ENCODE results near the gene TRPM2. TPM values are rescaled to one million over a fixed set of nuclear protein-coding genes. Genes with fewer than 3 reads are reported as not detected.

TRPM2 gene
- total RNA-seq, 1 donor from 2014 or later: under 0.01 TPM

GRCh38 chr21:44487831-44488230, 134.4 kb downstream of the TRPM2 start:
- DNase-seq (ENCODE audit: low read depth) (no peak), FAIRE-seq (no peak)
- no peaks in the 10 kb centered on the region for H3K27me3 ChIP-seq (ENCODE audit: control insufficient read depth, insufficient read depth, low read length)
- peak; percentile 21 for TF ChIP-seq CTCF (IDR thresholded peaks at IDR 0.05; ENCODE audit: insufficient read depth, low read length, severe bottlenecking)
- H3K36me3 ChIP-seq (ENCODE audit: control insufficient read depth, insufficient read depth, low read length): no peaks in the 10 kb centered on the region
- no peak overlapping the region for H3K4me3 ChIP-seq (ENCODE audit: low read depth, low read length)

GRCh38 chr21:44489962-44490361, 136.5 kb downstream of the TRPM2 start:
- TF ChIP-seq CTCF (IDR thresholded peaks at IDR 0.05; ENCODE audit: insufficient read depth, low read length, severe bottlenecking): no peak
- DNase-seq (ENCODE audit: low read depth) (no peak), FAIRE-seq (no peak)
- Histone ChIP-seq H3K27me3 (ENCODE audit: control insufficient read depth, insufficient read depth, low read length) (no peaks in the 10 kb centered on the region), H3K4me3 (ENCODE audit: low read depth, low read length) (no peak overlapping the region), H3K36me3 (ENCODE audit: control insufficient read depth, insufficient read depth, low read length) (no peaks in the 10 kb centered on the region)

GRCh38 chr21:44490405-44490804, 137.0 kb downstream of the TRPM2 start:
- DNase-seq (ENCODE audit: low read depth): no peak
- FAIRE-seq: no peak
- TF ChIP-seq CTCF (IDR thresholded peaks at IDR 0.05; ENCODE audit: insufficient read depth, low read length, severe bottlenecking): no peak

GRCh38 chr21:44490816-44491215, 137.4 kb downstream of the TRPM2 start:
- FAIRE-seq: no peak
- no peak overlapping the region for H3K4me3 ChIP-seq (ENCODE audit: low read depth, low read length)
- H3K36me3 ChIP-seq (ENCODE audit: control insufficient read depth, insufficient read depth, low read length): no peaks in the 10 kb centered on the region
- no peak for DNase-seq (ENCODE audit: low read depth)
- H3K27me3 ChIP-seq (ENCODE audit: control insufficient read depth, insufficient read depth, low read length): no peaks in the 10 kb centered on the region
- no peak for TF ChIP-seq CTCF (IDR thresholded peaks at IDR 0.05; ENCODE audit: insufficient read depth, low read length, severe bottlenecking)

More at GRCh38 chr21:44490405-44490804, 137.0 kb downstream of the TRPM2 start:
- no peak overlapping the region for H3K4me3 ChIP-seq (ENCODE audit: low read depth, low read length)
- no peaks in the 10 kb centered on the region for H3K36me3 ChIP-seq (ENCODE audit: control insufficient read depth, insufficient read depth, low read length)
- no peaks in the 10 kb centered on the region for H3K27me3 ChIP-seq (ENCODE audit: control insufficient read depth, insufficient read depth, low read length)

Other genes starting within 250 kb of the TRPM2 start
- gene PWP2, start 246.2 kb upstream of the TRPM2 start, total RNA-seq: 14.7 and 23.3 TPM in 2 replicates
- gene GATD3, start 219.9 kb upstream of the TRPM2 start, total RNA-seq: 15.5 and 21.0 TPM in 2 replicates
- 0.26 and 1.5 TPM in 2 replicates for gene ICOSLG, start 112.7 kb upstream of the TRPM2 start, total RNA-seq
- not detected in 2 replicates for gene DNMT3L, start 91.7 kb upstream of the TRPM2 start, total RNA-seq
- not detected in 2 replicates for gene AIRE, start 67.7 kb upstream of the TRPM2 start, total RNA-seq
- 148 and 228 TPM in 2 replicates for gene PFKL, start 53.6 kb upstream of the TRPM2 start, total RNA-seq
- gene CFAP410, start 14.2 kb upstream of the TRPM2 start, total RNA-seq: 5.4 and 6.1 TPM in 2 replicates
- gene LRRC3, start 101.9 kb downstream of the TRPM2 start, total RNA-seq: under 0.01 and 0.38 TPM in 2 replicates
- gene KRTAP10-1, start 186.6 kb downstream of the TRPM2 start, total RNA-seq: not detected in 2 replicates
- gene KRTAP10-2, start 197.9 kb downstream of the TRPM2 start, total RNA-seq: not detected in 2 replicates
- not detected in 2 replicates for gene KRTAP10-3, start 205.2 kb downstream of the TRPM2 start, total RNA-seq
- gene KRTAP10-4, start 220.1 kb downstream of the TRPM2 start, total RNA-seq: not detected in 2 replicates
- not detected in 2 replicates for gene KRTAP10-5, start 227.0 kb downstream of the TRPM2 start, total RNA-seq
- gene KRTAP10-6, start 238.9 kb downstream of the TRPM2 start, total RNA-seq: not detected in 2 replicates
- gene KRTAP10-7, start 247.0 kb downstream of the TRPM2 start, total RNA-seq: not detected in 2 replicates

All from bronchial epithelial cell (primary cell).